HG03354 (cell line): ENCODE data around the gene SLC25A12.
"Not testable (repeated sequence)": the region's sequence is repeated elsewhere in the genome, so short reads cannot be mapped to it uniquely, and the experiment has no call there.

Experiments used
- ATAC-seq: cut with Tn5 transposase; IDR thresholded peaks from one replicate; pipeline ENCODE4 v1.9.1; 2021; ENCODE audit warnings: mild to moderate bottlenecking; ENCODE audit not compliant: unreplicated experiment, poor library complexity, severe bottlenecking

Gene SLC25A12

DNA sequence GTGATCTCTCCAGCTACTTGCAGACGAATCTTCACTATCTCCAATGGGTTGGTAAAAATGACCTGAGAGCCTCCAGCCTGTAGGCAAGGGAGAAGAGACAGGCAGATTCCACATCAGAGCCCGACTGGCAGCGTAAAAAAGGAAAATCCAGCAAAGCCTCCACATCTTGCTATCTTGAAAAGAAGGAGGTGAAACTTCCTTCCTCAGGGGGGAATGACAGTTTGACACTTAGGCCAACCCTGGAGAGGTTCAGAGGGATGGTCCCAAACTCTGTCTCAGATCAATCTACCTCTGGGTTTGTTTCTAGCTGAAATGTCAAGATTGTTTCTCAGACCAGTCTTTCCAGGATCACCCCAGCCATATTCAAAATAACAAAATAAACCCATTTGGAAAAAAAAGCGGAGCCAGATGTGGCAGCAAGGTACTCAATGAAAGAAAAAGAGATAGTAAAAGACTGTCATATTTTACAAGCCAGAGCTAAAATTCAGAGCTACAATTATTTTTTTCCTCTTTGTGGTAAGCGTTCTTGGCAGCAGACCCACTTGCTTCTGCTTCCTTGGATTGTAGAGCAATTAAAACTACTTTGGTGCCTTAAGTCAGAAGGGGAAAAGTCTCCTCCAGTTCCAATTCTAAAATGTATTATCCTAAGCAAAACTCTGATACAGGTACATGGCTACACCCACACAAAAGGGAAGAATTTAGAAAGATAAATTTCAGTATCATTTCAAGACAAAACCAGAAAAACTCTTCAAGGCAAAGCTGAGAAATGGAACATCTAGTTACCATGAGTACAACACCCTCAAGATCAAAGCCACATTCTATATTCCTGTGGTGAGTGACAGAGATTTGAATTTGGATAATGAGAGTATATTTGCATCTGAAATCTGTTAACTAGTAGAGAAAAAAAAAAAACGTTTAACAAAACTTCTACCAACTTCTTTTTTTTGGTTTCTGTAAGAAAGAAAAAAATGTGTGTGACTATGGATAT, 100.1 kb downstream of the SLC25A12 start:
- no peak for ATAC-seq

DNA sequence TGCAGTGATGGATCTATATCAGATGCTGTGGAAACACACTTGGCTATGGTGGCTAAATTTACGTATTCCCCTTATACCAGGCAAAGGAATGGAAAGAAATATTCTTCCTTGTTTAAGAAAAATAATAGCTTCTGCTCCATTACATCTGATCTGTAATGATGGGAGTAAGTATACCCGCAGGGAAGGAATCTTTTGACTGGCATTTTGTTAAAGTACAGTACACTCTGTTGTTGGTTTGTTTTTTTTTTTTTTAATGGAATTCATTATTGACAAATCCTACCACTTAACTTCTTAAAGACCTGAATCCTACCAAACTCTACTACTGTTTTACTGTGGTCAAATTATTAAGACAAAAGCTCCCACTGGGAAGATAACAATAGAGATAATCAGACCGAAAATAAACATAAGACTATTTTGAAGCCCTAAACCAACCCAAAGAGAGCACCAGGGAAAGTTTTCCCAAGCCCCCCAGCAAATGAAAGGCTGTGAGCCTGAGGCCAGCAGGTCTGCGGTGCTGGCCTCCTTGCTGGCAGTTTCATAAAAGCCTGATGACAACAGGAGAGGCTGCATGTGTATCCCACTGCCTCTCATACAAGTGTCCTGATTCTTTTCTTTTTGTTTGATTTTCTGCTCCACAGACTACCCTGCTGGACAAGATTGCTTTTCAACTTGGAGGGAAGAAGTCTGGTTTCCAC, 101.0 kb downstream of the SLC25A12 start:
- ATAC-seq: no peak

DNA sequence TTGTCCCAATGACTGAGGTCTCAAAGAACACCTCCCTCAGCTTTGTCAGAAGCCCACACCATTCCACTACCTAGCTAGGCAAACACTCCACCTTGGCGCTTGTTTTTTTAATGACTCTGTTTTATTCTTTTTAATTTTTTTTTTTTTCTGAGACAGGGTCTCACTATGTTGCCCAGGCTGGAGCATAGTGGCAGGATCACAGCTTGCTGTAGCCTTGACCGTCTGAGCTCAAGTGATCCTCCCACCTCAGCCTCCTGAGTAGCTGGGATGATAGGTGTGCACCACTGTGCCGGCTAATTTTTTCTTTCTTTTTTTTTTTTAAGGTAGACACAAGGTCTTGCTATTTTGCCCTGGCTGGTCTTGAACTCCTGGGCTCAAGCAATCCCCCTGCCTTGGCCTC, 101.9 kb downstream of the SLC25A12 start:
- ATAC-seq: no peak

DNA sequence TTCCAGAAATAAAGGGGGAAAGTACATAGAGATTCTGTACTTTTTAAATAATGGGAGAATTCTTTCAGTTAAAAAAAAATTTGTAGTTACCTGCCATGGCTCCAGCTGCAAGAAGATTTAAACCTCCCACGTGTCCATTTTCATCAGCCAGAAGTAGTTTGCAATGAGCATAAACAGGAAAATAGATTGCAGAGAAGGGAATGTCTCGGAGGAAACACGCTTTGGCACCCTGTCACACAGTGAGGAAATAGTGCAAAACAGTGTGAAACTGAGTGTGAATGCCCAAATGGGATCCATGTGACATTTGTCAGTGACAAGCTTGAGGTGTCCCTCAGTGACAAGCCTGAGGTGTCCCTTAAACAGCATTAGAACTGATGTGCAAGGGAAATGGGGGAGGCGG, 102.7 kb downstream of the SLC25A12 start:
- no peak for ATAC-seq

DNA sequence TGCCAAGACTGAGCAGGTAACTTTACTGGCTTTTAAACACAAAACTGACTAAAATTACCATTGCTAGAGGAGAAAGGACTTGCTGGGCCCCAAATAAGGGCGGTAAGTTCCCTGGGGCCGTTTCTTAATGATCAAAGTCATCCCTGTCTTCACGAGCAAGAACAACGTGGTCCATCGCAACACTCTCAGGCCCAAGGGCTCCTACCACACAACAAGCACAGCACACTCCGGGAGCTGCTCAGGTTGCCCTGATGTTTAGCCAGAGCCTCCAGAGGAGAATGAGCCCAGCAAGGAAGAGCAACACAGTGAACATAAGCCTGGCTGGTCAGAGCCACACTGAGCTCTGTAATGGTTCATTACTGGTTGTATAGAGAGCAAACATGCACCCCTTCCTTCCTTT, 104.1 kb downstream of the SLC25A12 start:
- no peak for ATAC-seq

DNA sequence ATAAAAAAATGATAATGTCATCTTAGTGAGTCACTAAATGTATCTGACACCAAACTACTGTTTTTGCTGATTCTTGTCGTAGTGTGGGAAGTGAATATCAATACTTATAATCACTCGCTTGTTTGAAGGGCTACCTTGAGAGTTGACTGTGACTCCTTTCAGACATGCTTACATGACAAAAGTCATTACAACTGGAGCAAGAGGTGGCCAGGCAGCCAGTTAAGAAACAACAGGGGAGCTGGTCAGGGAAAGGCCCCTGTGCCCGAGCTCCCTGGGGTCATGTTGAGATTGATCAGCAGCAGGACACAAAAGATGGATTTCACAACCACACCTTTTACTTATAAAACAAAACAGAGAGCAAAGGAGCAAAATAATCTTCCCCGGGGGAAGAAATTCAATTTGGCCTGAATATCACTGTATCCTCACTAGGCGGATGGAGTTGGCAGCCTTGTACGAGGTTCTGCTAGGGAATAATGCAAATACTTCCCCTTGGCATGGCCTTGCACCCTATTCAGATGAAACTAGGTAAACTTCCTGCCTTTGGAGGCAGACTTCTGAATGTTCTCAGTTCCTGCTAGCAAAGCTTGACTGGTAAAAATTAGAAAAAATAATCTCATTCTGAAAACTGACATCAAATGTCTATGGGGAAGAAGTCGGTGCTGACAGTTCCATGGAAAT, 105.6 kb downstream of the SLC25A12 start:
- no peak for ATAC-seq

DNA sequence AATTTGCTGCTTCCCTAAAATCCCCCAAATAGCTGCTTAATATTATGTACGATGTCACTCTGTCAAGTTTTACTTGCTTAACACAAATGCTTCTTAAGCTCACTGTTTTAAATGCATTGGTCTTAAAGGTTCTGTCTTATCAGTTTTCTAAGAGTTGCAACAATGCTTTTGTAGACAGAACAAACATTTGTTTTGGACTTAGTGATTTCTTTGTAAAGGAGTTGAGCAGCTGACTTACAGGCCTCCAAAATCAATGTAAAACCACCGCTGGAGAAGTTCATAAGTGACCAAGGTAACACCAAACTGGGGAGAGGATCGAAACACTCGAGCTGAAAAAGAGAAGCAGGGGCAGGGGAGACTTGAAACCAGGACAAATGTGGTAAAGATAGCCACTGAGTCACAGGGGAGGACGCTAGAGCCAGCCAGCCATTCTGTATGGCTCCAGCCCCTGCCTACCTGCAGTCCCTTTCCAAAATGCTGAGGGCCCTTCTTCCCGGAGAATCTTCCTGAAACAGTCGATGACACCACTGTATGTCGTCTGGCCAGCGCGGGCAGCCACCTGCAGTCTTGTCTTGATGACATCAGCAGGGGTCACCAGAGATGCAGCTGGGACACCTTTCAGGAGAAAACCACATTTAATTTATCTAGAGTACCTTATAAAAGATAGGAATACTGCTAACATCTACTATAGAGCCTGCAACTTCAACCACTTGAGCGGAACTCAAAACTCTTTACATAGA, 106.5 kb downstream of the SLC25A12 start:
- ATAC-seq: no peak

DNA sequence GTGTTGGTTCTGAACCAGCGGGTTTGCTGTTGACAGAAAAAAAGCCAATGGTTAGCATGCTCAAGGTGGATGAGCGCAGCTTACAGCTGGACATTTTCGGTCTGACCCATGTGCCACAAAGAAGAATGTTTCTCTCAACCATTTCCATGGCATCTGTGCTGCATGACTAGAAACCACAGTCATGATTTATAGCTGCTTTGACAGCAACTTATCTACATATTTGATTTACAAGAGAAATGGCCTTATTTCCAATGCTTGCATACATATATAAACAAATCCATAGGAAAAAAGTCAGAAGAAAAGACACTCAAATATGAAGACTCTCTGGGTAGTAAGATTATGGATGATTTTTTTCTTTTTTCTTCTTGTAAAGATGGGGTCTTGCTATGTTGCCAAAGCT, 108.6 kb downstream of the SLC25A12 start:
- ATAC-seq: no peak

DNA sequence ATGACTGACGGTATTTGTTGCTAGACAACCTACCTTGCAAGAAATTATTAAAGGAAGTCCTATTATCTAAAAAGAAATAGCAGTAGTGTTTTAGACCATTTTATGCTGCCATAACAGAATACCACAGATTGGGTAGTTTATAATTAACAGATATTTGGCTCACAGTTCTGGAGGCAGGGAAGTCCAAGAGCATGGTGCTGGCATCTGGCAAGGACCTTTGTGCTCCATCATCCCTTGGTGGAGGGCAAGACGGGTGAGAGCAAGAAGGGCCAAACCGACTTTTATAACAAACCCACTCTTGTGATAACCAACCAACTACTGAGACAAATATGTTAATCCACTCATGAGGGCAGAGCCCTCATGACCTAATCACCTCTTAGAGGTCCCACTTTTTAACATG, 115.5 kb downstream of the SLC25A12 start:
- no peak for ATAC-seq

DNA sequence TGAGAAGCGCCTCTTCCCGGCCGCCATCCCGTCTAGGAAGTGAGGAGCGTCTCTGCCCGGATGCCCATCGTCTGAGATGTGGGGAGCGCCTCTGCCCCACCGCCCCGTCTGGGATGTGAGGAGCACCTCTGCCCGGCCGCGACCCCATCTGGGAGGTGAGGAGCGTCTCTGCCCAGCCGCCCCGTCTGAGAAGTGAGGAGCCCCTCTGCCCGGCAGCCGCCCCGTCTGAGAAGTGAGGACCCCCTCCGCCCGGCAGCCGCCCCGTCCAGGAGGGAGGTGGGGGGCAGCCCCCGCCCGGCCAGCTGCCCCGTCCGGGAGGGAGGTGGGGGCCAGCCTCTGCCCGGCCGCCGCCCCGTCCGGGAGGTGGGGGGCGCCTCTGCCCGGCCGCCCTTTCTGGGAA, 119.5 kb downstream of the SLC25A12 start:
- ATAC-seq: not testable (repeated sequence)

DNA sequence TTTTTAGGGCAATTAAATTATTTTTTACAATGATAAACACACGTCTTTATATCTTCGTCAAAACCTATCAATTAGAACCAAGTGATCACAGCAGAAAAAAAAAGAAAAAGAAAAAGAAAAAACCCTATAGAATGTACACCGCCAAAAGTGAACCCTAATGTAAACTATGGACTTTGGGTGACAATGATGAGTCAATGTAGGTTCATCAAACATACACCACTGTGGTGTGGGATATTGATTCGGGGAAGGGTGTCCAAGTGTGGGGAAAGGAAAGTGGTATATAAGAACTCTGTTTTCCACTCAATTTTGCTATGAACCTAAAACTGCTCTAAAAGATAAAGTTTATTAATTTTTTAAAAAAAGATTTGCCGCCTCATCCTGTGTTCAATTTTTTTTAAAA, 121.7 kb downstream of the SLC25A12 start:
- no peak for ATAC-seq

DNA sequence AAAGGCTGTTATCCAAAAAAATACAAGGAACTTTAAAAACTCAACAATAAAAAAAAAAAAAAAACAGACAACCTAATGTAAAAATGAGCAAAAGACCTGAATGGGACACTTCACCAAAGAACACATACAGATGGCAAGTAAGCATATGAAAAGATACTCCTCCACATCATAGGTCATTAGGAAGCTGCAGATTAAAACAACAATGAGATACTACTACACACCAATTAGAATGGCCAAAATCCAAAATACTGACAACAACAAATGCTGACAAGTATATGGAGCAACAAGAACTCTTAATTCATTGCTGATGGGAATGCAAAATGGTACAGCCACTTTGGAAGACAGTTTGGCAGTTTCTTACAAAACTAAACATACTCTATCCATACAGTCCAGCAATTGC, 122.6 kb downstream of the SLC25A12 start:
- no peak for ATAC-seq

DNA sequence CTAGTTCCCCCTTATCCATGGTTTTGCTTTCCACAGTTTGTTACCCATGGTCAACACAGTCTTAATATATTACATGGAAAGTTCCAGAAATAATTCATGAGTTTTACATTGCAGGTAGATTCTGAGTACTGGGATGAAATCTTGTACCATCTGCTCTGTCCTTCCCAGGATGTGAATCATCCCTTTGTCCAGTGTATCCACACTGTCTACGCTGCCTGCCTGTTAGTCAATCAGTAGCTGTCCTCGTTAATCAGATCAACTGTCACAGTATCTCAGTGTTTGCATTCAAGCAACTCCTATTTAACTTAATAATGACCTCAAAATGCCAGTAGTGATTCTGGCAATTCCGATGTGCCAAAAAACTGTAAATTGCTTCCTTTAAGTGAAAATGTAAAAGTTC, 130.4 kb downstream of the SLC25A12 start:
- ATAC-seq: no peak

DNA sequence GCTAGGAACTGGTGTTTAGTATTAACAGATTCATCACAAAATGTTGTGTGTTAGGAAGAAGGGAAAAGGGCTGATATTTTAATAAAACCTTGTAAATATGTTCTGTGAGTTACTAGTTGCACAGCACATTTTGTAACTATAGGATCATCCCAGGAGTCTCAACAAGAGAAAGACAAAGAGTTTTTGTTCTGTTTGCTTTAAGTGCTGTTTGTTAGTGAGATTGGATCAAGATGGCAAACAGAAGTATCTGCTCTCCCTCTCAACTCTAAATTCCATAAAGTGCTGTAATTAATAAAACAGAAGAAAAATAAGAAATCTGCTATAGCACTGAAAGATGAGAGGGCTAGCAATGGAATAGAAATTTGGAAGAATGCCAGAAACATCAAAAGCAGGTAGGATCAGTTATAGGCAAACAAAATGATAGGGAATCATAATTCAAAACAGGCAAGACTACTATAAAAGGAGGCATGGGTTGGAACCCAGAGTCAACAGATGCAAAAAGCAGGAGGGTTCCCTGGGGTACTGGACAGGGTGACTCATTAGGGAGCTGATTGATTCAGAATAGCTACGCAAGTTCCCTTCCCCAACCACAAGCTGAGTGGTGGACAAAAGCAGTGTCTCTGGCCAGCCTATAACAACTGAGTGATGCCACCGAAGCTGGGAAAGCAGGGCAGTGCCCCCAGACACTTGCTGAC, 131.0 kb downstream of the SLC25A12 start:
- ATAC-seq: no peak

DNA sequence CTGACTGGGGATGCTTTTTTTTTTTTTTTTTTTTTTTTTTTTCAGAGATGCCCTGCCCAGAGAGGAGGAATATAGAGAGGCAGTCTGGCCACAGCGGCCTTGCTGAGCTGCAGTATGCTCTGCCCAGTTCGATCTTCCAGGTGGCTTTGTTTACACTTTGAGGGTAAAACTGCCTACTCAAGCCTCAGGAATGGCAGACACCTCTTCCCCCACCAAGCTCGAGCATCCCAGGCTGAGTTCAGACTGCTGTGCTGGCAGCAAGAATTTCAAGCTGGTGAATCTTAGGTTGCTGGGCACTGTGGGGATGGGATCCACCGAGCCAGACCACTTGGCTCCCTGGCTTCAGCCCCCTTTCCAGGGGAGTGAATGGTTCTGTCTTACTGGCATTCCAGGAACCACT, 132.9 kb downstream of the SLC25A12 start:
- not testable (repeated sequence) for ATAC-seq

DNA sequence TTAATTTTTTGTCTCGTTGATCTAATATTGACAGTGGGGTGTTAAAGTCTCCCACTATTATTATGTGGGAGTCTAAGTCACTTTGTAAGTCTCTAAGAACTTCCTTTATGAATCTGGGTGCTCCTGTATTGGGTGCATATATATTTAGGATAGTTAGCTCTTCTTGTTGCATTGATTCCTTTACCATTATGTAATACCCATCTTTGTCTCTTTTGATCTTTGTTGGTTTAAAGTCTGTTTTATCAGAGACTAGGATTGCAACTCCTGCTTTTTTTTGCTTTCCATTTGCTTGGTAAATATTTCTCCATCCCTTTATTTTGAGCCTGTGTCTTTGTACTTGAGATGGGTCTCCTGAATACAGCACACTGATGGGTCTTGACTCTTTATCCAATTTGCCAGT, 135.3 kb downstream of the SLC25A12 start:
- not testable (repeated sequence) for ATAC-seq

DNA sequence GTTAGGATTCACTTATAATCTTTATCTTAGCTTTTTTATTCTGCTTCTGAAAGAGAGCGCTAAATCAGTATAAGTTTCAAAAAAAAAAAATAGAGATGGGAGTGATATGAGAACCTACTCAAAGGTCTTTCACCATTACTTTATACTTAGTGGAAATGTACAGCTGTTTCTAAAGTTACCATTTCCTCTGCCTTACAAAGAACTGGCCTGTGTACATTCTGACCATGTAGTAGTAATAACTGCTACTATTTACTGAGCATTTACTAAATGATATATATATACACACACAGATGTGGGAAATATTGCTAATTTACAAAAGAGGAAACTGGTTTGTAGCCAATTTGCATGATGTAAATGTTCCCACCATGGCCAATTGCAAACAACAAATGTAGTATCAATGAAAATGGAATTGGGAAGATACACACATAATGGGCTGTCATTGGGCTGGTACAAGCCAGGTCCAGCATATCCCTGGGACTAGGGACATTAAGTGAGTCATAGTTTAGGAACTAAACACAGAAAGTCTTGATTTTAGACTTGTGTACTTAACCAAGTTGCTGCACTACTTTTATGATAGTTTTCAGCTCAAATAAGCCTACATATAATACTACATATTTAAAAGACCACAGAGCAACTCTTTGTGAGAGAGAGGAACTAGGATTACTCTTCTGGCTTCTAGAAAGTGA, 139.6 kb downstream of the SLC25A12 start:
- ATAC-seq: no peak

DNA sequence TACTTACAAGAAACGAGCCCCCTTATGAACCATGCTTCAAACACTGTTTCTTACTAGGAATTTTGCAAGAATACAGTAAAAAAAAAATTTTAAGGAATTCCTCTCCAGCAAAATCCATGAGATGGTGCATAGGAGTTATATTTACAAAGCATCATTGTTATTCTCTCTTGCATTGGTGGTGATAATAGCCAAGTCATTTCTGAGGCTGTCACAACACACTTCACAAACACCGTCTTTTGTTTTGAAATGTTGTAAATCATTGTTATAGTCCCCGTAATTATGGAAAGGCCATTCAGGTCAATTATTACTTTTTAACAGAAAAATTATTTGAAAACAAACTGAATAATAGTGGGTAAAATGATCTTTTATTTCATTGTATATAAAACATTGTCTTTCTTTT, 146.7 kb downstream of the SLC25A12 start:
- ATAC-seq: no peak

DNA sequence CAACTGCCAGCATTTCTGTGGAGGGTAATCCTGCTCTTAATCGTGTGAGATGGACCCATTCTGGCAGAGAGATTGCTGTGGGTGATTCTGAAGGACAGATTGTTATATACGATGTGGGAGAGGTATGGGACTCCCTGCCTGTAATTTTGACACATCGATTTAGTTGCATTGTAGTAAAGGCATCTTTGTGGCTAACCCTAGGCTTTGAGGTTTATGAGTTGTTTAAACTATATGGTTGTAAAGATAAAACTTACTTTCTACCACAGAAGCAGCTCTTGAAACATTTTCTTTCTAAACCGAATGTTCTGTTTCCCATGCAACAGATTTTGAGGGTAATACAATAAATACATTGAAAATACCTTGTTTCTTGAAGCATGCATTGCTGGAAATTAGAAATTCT, 148.2 kb downstream of the SLC25A12 start:
- no peak for ATAC-seq
